Activated CD4-positive, alpha-beta T cell treated with anti-CD3 and anti-CD28 coated beads, Interleukin-2, amount 10 ng/mL, durations not matched to agents 7 days and 5 days (primary cell): ENCODE results near the gene KLRG1. TPM values are rescaled to one million over a fixed set of nuclear protein-coding genes. Genes with fewer than 3 reads are reported as not detected.

Experiments used
- CTCF ChIA-PET: fragments of 350-600 bp; sonication (Branson Sonifier 250); formaldehyde crosslinking; loops from one replicate; lab custom pipeline; 2021; ENCODE audit warnings: antibody characterized with exemption; lab: Charles Lee
- POLR2A ChIA-PET: fragments of 350-600 bp; sonication (Branson Sonifier 250); formaldehyde crosslinking; loops from one replicate; lab custom pipeline; 2021; ENCODE audit warnings: antibody characterized with exemption; lab: Charles Lee
- DNase-seq: peaks from one replicate; pipeline ENCODE4 v3.0.0-alpha.2; 2020
- H3K27ac Mint-ChIP-seq: one replicate; pipeline ENCODE4 v1.8.0; 2021; ENCODE audit warnings: mild to moderate bottlenecking, moderate library complexity, mixed read lengths
- H3K27me3 Mint-ChIP-seq: one replicate; pipeline ENCODE4 v1.8.0; 2021; ENCODE audit warnings: mixed read lengths
- H3K36me3 Mint-ChIP-seq: one replicate; pipeline ENCODE4 v1.8.0; 2021; ENCODE audit warnings: low read depth, mixed read lengths
- H3K4me1 Mint-ChIP-seq: one replicate; pipeline ENCODE4 v1.8.0; 2021; ENCODE audit warnings: mixed read lengths
- H3K4me3 Mint-ChIP-seq: one replicate; pipeline ENCODE4 v1.8.0; 2021; ENCODE audit warnings: mild to moderate bottlenecking, moderate library complexity, mixed read lengths
- H3K9me3 Mint-ChIP-seq: one replicate; pipeline ENCODE4 v1.8.0; 2021; ENCODE audit warnings: mixed read lengths
- total RNA-seq, 2 experiments: library from RNA; stranded (reverse); gene quantifications; one replicate each; pipeline ENCODE4 v1.2.3, GENCODE V29; 2021

KLRG1 gene
- 1 to 10 TPM; 3.0 to 4.4 TPM for total RNA-seq

GRCh38 chr12:8989413-8989812 is at the start of gene KLRG1:
Gene KLRG1, plus strand, starts transcription at chr12:8989546. Its CDS starts 90 bp downstream, at chr12:8989636.
- H3K4me3 Mint-ChIP-seq, result no peak within 1 kb of the TSS
- H3K4me1 Mint-ChIP-seq, result peaks cover 33% of the 10 kb centered on the region
- no peak for DNase-seq
- H3K9me3 Mint-ChIP-seq, result peaks cover 2% of the 10 kb centered on the region
- ChIA-PET POLR2A (no interaction called here), CTCF (interaction anchor here (0.7 kb wide), 1 partner anchor 69 kb away, joined by 3 read pairs; no protein-coding TSS in a partner anchor)
- H3K27me3 Mint-ChIP-seq, result no peaks in the 10 kb centered on the region
- peaks cover 6% of the 10 kb centered on the region for H3K36me3 Mint-ChIP-seq
- H3K27ac Mint-ChIP-seq, result peak within 1 kb of the TSS; percentile 38

GRCh38 chr12:8941691-8942478 is 47.5 kb upstream of the KLRG1 start:
- POLR2A ChIA-PET, result no interaction called here
- CTCF ChIA-PET, result no interaction called here
- Mint-ChIP-seq H3K27ac (no peak overlapping the region), H3K27me3 (no peaks in the 10 kb centered on the region), H3K36me3 (peaks cover 47% of the 10 kb centered on the region), H3K4me1 (peaks cover 11% of the 10 kb centered on the region), H3K4me3 (no peak overlapping the region), H3K9me3 (no peaks in the 10 kb centered on the region)
- no peak for DNase-seq

DNA sequence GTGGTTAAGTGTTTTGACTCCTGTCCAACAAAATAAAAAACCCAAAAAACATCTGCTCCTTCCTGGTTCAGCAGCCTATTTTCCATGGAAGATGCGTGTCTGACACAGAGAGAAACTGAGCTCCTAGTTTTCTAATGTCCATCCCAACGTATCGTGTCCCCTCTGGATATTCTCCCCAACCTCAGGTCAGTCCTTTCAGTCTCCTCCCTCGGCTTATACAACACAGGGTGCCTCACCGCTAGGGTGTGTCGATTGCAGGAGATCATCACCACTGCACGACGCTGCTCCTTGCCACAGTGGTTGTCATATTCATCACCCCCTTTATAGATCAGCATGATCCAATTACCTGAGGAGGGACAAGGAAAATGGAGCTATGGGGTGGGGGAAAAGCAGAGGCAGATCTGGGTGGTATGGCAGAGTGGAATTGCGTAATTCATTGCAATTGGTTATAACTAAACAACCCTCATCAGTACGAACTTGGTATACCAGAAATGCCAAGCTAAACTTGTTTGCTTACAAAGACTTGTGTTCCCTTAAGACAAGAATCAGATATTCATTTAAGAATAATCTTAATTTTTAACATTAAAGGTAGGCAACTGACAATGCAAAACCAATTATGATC is 45.7 kb upstream of the KLRG1 start:
- DNase-seq, result no peak
- ChIA-PET POLR2A (no interaction called here), CTCF (no interaction called here)
- H3K4me1 Mint-ChIP-seq, result peaks cover 26% of the 10 kb centered on the region
- no peaks in the 10 kb centered on the region for H3K9me3 Mint-ChIP-seq
- H3K27ac Mint-ChIP-seq, result no peak overlapping the region
- no peak overlapping the region for H3K4me3 Mint-ChIP-seq
- peaks cover 48% of the 10 kb centered on the region for H3K36me3 Mint-ChIP-seq
- H3K27me3 Mint-ChIP-seq, result no peaks in the 10 kb centered on the region

DNA sequence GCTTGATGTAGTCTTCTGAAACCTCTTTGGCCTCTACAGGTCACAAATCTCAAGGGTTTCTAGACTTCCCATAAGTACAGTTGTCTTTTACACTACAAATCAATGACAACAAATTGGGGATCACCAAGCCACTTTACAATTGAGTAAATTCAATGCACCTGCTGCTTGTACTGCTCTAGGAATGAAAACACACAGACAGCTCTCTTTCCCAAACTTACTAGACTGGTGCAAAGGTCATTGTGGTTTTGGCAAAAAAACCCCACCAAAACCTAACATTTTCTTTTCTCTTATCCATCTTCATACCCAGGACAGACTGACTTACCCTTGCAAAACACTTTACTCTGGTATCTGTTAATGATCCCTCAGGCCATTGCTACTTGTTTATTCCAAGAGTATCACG is 42.6 kb upstream of the KLRG1 start:
- Mint-ChIP-seq H3K27ac (no peak overlapping the region), H3K9me3 (no peaks in the 10 kb centered on the region), H3K4me3 (peak overlapping the region; percentile 99), H3K27me3 (no peaks in the 10 kb centered on the region), H3K4me1 (peaks cover 38% of the 10 kb centered on the region), H3K36me3 (peaks cover 41% of the 10 kb centered on the region)
- POLR2A ChIA-PET, result no interaction called here
- CTCF ChIA-PET, result no interaction called here
- DNase-seq, result no peak

DNA sequence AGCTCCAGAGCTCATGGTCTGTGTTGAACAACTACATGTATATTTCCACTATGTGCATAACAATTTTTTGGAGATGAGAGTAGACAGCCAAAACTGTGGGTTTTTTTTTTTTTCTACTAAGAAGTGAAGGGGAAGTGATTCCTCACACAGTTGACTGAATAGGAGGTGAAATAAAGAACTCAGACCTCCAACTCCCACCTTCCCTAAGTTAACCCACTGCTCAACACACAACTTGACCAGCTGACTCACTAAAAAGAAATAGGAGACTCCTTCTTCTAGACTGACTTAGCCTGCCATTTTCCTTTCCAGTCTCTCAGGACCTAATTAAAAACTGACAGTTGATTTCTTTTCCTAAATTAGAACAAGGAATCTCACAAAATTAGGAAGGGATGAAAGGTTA is 41.6 kb upstream of the KLRG1 start:
- CTCF ChIA-PET, result interaction anchor here (0.6 to 3.9 kb wide), 3 partner anchors 9 to 90 kb away, joined by 3 to 19 read pairs (median 3); no protein-coding TSS in a partner anchor
- peak overlapping the region; percentile 99 for H3K4me3 Mint-ChIP-seq
- peaks cover 3% of the 10 kb centered on the region for H3K9me3 Mint-ChIP-seq
- POLR2A ChIA-PET, result no interaction called here
- peaks cover 47% of the 10 kb centered on the region for H3K4me1 Mint-ChIP-seq
- no peak for DNase-seq
- peaks cover 40% of the 10 kb centered on the region for H3K36me3 Mint-ChIP-seq
- no peak overlapping the region for H3K27ac Mint-ChIP-seq
- H3K27me3 Mint-ChIP-seq, result no peaks in the 10 kb centered on the region

GRCh38 chr12:8948701-8949341 is 40.5 kb upstream of the KLRG1 start:
- Mint-ChIP-seq H3K9me3 (peaks cover 12% of the 10 kb centered on the region), H3K27ac (peak overlapping the region; percentile 92), H3K27me3 (no peaks in the 10 kb centered on the region), H3K4me3 (peak overlapping the region; percentile 99), H3K4me1 (peaks cover 58% of the 10 kb centered on the region), H3K36me3 (peaks cover 43% of the 10 kb centered on the region)
- POLR2A ChIA-PET, result interaction anchor here (1.0 kb wide), 1 partner anchor 304 kb away, joined by 4 read pairs; no protein-coding TSS in a partner anchor
- peak; percentile 12 for DNase-seq
- CTCF ChIA-PET, result interaction anchor here (0.7 to 3.9 kb wide), 8 partner anchors 10 to 247 kb away, joined by 3 to 19 read pairs (median 3); partner anchors contain the start of gene PHC1

- H3K36me3 Mint-ChIP-seq, result peaks cover 44% of the 10 kb centered on the region
- H3K27ac Mint-ChIP-seq, result peak within 1 kb of the TSS; percentile 92
- ChIA-PET CTCF (interaction anchor here (0.7 to 3.9 kb wide), 10 partner anchors 18 to 248 kb away, joined by 3 to 19 read pairs (median 3); partner anchors contain the start of gene PHC1), POLR2A (interaction anchor here (1.0 kb wide), 1 partner anchor 305 kb away, joined by 4 read pairs; no protein-coding TSS in a partner anchor)
- peaks cover 65% of the 10 kb centered on the region for H3K4me1 Mint-ChIP-seq
- H3K27me3 Mint-ChIP-seq, result no peaks in the 10 kb centered on the region
- DNase-seq, result peak; percentile 93
- peaks cover 16% of the 10 kb centered on the region for H3K9me3 Mint-ChIP-seq
- H3K4me3 Mint-ChIP-seq, result peak within 1 kb of the TSS; percentile 99
Observed at GRCh38 chr12:8949342-8950220, 39.8 kb upstream of the KLRG1 start, which contains the start of gene M6PR. Gene M6PR, minus strand, starts transcription at chr12:8949645. Its CDS starts 3,241 bp downstream, at chr12:8946404.

DNA sequence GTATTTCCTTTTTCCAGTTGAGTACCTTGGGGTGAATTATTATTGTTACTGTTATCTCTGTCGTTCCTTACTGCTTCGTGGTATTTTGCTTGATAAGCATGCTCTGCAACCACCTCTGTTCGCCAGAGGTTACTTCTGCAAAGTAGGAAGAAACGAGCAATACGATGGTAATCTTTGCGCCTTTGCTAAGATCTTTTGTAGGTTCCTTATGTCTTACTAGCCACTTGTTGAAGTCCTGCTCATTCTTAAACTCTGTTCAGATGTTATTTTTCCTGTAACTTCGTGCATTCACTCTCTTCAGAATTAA is 39.2 kb upstream of the KLRG1 start:
- Mint-ChIP-seq H3K36me3 (peaks cover 42% of the 10 kb centered on the region), H3K9me3 (peaks cover 16% of the 10 kb centered on the region), H3K4me1 (peaks cover 67% of the 10 kb centered on the region), H3K4me3 (peak overlapping the region; percentile 99), H3K27me3 (no peaks in the 10 kb centered on the region), H3K27ac (peak overlapping the region; percentile 92)
- ChIA-PET CTCF (interaction anchor here (0.9 to 3.9 kb wide), 7 partner anchors 11 to 99 kb away, joined by 3 to 19 read pairs (median 4); no protein-coding TSS in a partner anchor), POLR2A (no interaction called here)
- no peak for DNase-seq

DNA sequence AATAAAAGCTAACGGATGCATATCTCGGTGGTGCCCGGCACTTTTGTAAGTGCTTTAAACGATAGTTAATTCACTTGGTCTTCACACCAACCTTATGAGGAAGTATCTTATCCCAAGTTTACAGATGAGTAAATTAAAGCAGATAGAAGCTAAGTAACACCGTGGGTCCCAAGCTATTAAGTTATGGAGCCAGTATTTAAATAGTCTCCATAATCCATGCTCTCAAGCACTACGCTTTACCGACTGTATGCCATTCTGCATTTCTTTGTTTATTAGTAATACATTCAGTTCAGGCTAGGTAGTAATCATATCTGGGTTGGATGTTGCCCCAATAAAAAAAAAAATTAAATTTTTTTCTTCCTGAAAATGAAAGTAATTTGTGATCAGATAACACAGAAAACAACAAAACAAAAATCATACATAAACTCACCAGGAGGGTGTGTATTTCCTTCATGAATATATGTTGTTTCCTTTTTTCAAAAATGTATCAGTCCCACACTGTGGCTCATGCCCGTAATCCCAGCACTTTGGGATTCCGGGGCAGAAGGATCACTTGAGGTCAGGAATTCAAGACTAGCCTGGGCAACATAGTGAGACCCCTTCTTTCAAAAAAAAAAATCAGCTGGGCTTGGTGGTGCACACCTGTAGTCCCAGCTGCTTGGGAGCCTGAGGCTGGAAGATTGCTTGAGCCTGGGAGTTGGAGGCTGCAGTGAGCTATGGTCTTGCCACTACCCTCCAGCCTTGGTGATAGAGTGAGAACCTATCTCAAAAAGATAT is 38.5 kb upstream of the KLRG1 start:
- Mint-ChIP-seq H3K4me3 (peak overlapping the region; percentile 99), H3K4me1 (peaks cover 66% of the 10 kb centered on the region)
- POLR2A ChIA-PET, result no interaction called here

DNA sequence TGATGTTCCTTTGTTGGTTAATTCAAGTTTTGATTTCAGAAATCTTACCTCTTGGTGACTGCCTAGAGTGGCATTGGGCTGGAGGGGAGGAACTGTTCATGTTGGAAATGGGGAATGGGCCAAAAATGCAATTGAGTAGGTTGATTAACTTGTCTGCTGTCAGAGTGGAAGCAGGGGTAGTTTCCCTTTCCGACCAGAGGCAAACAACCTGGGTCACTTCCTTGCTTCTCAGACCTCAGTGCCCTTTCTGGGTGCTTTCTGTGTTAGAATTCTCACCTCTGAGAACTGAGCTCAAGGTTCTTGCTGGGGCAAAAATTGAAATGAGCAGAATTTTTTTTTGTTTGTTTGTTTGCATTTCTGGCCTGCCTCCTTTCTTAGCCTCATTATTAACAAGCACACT is 37.6 kb upstream of the KLRG1 start:
- Mint-ChIP-seq H3K27ac (peak overlapping the region; percentile 92), H3K36me3 (peaks cover 51% of the 10 kb centered on the region), H3K4me1 (peaks cover 58% of the 10 kb centered on the region), H3K27me3 (no peaks in the 10 kb centered on the region), H3K9me3 (peaks cover 16% of the 10 kb centered on the region), H3K4me3 (peak overlapping the region; percentile 99)
- POLR2A ChIA-PET, result interaction anchor here (0.6 kb wide), 1 partner anchor 731 kb away, joined by 6 read pairs; no protein-coding TSS in a partner anchor
- CTCF ChIA-PET, result interaction anchor here (0.7 to 3.9 kb wide), 3 partner anchors 48 to 143 kb away, joined by 3 to 19 read pairs (median 5); no protein-coding TSS in a partner anchor
- peak; percentile 29 for DNase-seq

More for the DNA sequence above, 38.5 kb upstream of the KLRG1 start:
- Mint-ChIP-seq H3K9me3 (peaks cover 16% of the 10 kb centered on the region), H3K36me3 (peaks cover 46% of the 10 kb centered on the region), H3K27ac (peak overlapping the region; percentile 92), H3K27me3 (no peaks in the 10 kb centered on the region)
- CTCF ChIA-PET, result interaction anchor here (0.7 to 3.9 kb wide), 4 partner anchors 10 to 144 kb away, joined by 3 to 19 read pairs (median 6); no protein-coding TSS in a partner anchor
- peak; percentile 22 for DNase-seq

DNA sequence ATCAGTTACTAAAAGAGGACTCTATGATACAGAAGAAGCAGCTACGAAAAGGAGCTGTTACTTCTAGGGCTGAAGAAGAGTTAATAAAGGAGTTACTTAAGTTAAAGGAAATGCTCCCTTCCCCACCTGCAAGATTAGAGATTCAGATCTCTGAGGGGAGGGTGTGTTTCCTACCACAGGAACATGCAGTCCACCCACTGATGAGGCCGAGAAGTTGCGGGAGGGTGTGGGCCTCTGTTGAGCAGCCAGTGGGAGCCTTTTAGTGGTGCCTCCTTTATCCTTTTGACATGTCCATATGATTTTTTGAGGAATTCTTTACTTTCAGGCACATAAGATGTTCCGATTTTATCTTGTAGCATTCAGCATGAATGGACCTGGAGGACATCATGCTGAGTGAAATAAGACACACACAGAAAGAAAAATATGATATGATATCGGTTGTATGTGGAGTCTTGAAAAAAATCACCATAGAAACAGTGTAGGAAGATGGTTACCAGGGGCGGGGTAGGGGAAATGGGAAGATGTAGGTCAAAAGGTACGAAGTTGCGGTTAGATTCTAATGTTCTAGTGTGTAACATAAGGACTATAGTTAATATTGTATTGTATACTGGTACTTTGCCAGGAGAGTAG is 35.5 kb upstream of the KLRG1 start:
- Mint-ChIP-seq H3K9me3 (peaks cover 19% of the 10 kb centered on the region), H3K4me1 (peaks cover 39% of the 10 kb centered on the region), H3K4me3 (peak overlapping the region; percentile 33), H3K27me3 (no peaks in the 10 kb centered on the region), H3K36me3 (peaks cover 56% of the 10 kb centered on the region), H3K27ac (peak overlapping the region; percentile 82)
- CTCF ChIA-PET, result no interaction called here
- peak; percentile 36 for DNase-seq
- POLR2A ChIA-PET, result no interaction called here
